HFFc6 (cell line): ENCODE data around the gene PRKRIP1. TPM values are rescaled to one million over a fixed set of nuclear protein-coding genes. Genes with fewer than 3 reads are reported as not detected.

Source experiments
- DNase-seq: peaks from one replicate; pipeline ENCODE4 v3.0.0-alpha.2; 2018
- H3K27ac Mint-ChIP-seq: 2 replicates; pipeline ENCODE4 v1.8.0; 2020; ENCODE audit warnings: mild to moderate bottlenecking, mixed read lengths
- H3K27me3 Mint-ChIP-seq: 2 replicates; pipeline ENCODE4 v1.8.0; 2021; ENCODE audit warnings: mild to moderate bottlenecking, moderate library complexity, mixed read lengths; ENCODE audit not compliant: insufficient read depth
- H3K36me3 Mint-ChIP-seq: 2 replicates; pipeline ENCODE4 v1.8.0; 2021; ENCODE audit warnings: low read depth, mixed read lengths
- H3K4me1 Mint-ChIP-seq: 2 replicates; pipeline ENCODE4 v1.8.0; 2020; ENCODE audit warnings: low read depth, mixed read lengths
- H3K4me3 Mint-ChIP-seq: 2 replicates; pipeline ENCODE4 v1.8.0; 2020; ENCODE audit warnings: mild to moderate bottlenecking, moderate library complexity, mixed read lengths
- H3K9me3 Mint-ChIP-seq: 2 replicates; pipeline ENCODE4 v1.8.0; 2020; ENCODE audit warnings: mild to moderate bottlenecking, mixed read lengths
- total RNA-seq, 6 experiments: library from RNA; stranded (reverse); fragmentation: NEBNext Ultra II Directional; extraction: Animal tissue kit (Norgen Biotek cat#: 25700); gene quantifications; 2 replicates in 1 of 6; 3 replicates in 5 of 6; pipeline ENCODE4 v1.2.3, GENCODE V29; 2021
- TF ChIP-seq, protein P1 (sequence below): fragments of 200-600 bp; sonication (generic); IDR thresholded peaks from 2 replicates; pipeline ENCODE4 v1.5.0; 2021; ENCODE audit warnings: antibody characterized with exemption, mild to moderate bottlenecking

PRKRIP1 gene
- total RNA-seq, 6 experiments from 2014 or later: 18.8 to 24.7 (median 20.4) TPM

DNA sequence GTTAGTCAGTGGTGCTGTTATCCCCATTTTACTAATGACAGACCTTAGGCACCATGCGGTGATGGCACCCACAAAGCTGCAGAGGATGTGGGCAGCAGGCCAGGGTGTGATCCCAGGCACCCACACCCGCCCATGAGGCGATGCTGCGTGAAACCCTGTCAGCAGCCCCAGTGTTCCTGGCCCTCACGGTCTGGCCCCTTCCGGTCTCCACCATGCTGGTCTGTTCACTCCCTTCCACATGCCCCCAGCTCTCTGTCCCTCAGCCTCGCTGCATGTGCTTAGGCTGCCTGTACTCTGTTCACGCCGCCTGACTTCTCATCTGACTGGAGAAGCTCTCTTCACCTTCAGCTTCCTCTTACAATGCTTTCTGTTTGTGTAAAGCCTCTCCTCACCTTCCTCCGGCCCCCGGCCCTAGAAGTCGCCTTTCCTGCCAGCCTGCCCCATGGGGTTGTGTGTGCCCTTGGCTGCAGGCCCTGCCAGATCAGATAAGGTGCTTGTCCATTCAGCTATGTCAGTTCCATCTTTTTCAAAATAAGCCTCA, 19.6 kb downstream of the PRKRIP1 start:
- Mint-ChIP-seq H3K4me3 (no peak overlapping the region), H3K27ac (no peak overlapping the region), H3K27me3 (peaks cover 3% of the 10 kb centered on the region; the same call in 1 of the 2 replicates), H3K4me1 (no peaks in the 10 kb centered on the region), H3K9me3 (no peaks in the 10 kb centered on the region), H3K36me3 (peaks cover 16% of the 10 kb centered on the region)
- TF ChIP-seq, protein P1, sequence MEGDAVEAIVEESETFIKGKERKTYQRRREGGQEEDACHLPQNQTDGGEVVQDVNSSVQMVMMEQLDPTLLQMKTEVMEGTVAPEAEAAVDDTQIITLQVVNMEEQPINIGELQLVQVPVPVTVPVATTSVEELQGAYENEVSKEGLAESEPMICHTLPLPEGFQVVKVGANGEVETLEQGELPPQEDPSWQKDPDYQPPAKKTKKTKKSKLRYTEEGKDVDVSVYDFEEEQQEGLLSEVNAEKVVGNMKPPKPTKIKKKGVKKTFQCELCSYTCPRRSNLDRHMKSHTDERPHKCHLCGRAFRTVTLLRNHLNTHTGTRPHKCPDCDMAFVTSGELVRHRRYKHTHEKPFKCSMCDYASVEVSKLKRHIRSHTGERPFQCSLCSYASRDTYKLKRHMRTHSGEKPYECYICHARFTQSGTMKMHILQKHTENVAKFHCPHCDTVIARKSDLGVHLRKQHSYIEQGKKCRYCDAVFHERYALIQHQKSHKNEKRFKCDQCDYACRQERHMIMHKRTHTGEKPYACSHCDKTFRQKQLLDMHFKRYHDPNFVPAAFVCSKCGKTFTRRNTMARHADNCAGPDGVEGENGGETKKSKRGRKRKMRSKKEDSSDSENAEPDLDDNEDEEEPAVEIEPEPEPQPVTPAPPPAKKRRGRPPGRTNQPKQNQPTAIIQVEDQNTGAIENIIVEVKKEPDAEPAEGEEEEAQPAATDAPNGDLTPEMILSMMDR: no peak
- no peak for DNase-seq

DNA sequence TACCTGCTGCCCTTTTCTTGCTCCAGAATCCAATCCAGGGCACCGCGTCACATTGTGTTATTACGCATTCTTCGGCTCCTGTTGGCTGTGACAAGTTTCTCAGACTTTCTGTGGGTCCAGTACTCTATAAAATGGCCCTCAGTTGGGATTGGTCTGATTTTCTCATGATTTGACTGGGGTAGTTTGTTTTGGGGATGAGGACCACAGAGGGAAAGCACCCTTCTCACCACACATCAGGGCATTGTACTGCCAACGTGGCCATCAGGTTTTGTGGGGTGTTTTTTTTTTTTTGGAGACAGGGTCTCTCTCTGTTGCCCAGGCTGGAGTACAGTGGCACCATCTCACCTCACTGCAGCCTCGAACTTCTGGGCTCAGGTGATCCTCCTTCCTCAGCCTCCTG, 20.2 kb downstream of the PRKRIP1 start:
- Mint-ChIP-seq H3K9me3 (no peaks in the 10 kb centered on the region), H3K27ac (no peak overlapping the region), H3K4me1 (no peaks in the 10 kb centered on the region), H3K4me3 (no peak overlapping the region), H3K36me3 (peaks cover 18% of the 10 kb centered on the region), H3K27me3 (peaks cover 3% of the 10 kb centered on the region; the same call in 1 of the 2 replicates)
- TF ChIP-seq, protein P1: no peak
- no peak for DNase-seq

DNA sequence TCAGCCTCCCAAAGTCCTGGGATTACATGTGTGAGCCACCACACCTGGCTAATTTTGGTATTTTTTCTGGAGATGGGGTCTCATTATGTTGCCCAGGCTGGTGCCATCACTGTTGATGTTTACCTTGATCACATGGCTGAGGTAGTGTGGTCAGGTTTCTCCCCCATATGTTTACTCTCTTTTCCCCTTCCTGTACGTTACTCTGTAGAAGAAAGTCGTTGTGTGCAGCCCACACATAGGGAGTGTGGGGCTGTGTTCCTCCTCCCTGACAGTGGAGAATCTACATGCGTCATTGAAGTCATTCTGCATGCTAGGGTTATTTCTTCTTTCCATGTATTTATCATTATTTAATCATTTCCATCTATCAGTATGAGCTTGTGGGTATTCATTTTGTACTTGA, 20.9 kb downstream of the PRKRIP1 start:
- H3K27me3 Mint-ChIP-seq: peaks cover 3% of the 10 kb centered on the region; the same call in 1 of the 2 replicates
- no peaks in the 10 kb centered on the region for H3K4me1 Mint-ChIP-seq
- H3K4me3 Mint-ChIP-seq: no peak overlapping the region
- no peaks in the 10 kb centered on the region for H3K9me3 Mint-ChIP-seq
- DNase-seq: no peak
- H3K36me3 Mint-ChIP-seq: peaks cover 18% of the 10 kb centered on the region
- TF ChIP-seq, protein P1: no peak
- H3K27ac Mint-ChIP-seq: no peak overlapping the region

DNA sequence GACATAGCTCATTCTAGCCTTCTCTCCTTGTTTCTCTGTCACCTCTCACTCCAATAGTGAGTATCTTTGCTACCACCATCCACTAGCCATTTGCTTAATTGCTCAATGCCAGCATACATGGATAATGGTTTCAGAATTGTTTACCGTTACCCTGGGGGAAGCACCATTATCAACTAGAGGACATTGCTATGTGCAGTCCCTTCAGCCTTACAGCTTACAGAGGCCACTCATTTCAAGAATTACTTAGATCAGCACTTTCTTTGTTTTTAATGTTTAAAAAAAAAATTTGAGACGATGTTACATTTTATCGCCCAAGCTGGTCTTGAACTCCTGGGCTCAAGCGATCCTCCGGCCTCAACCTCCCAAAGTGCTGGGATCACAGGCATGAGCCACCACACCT, 22.4 kb downstream of the PRKRIP1 start:
- Mint-ChIP-seq H3K27me3 (peaks cover 3% of the 10 kb centered on the region; the same call in 1 of the 2 replicates), H3K27ac (no peak overlapping the region), H3K4me3 (no peak overlapping the region), H3K4me1 (no peaks in the 10 kb centered on the region), H3K9me3 (no peaks in the 10 kb centered on the region), H3K36me3 (peaks cover 18% of the 10 kb centered on the region)
- TF ChIP-seq, protein P1: no peak
- no peak for DNase-seq

DNA sequence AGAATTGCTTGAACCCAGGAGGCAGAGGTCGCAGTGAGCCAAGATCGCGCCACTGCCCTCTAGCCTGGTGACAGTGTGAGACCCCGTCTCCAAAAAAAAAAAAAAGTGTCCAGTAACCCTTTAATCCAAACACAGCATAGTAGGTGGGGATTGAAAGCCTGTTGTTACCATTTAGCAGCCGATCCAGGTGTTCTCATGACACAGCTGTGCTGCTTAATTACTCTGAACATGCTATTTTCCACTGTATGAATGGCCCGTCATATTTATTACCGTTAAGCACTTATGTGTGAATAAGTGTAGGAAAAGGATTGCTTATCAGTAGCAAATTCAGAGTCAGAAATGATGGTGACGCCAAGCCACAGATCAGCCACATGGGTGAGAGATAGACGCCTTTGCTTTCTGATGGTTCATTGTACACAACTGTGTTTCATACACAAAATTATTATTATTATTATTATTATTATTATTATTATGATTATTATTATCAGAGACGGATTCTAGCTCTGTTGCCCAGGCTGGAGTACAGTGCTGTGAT, 25.6 kb downstream of the PRKRIP1 start:
- no peaks in the 10 kb centered on the region for H3K9me3 Mint-ChIP-seq
- no peaks in the 10 kb centered on the region for H3K4me1 Mint-ChIP-seq
- H3K27ac Mint-ChIP-seq: no peak overlapping the region
- DNase-seq: no peak
- TF ChIP-seq, protein P1: no peak
- H3K4me3 Mint-ChIP-seq: no peak overlapping the region
- H3K27me3 Mint-ChIP-seq: peaks cover 3% of the 10 kb centered on the region
- H3K36me3 Mint-ChIP-seq: peaks cover 20% of the 10 kb centered on the region
